ENCODE measurements around the gene PITPNC1.
"Not testable (repeated sequence)": the region's sequence is repeated elsewhere in the genome, so short reads cannot be mapped to it uniquely, and the experiment has no call there.

PITPNC1 gene

GRCh38 chr17:67461228-67461780, 84.2 kb downstream of the PITPNC1 start:
- no peak for DNase-seq (ENCODE audit: low spot score)

- DNase-seq (ENCODE audit: low spot score) = no peak
These were observed 84.8 kb downstream of the PITPNC1 start for GRCh38 chr17:67461876-67462275.

- no peak for DNase-seq (ENCODE audit: low spot score)
These were observed 89.2 kb downstream of the PITPNC1 start for GRCh38 chr17:67466251-67466796.

GRCh38 chr17:67467500-67468455, 90.7 kb downstream of the PITPNC1 start:
- DNase-seq (ENCODE audit: low spot score) = no peak

GRCh38 chr17:67469208-67469980, 92.3 kb downstream of the PITPNC1 start:
- peak; percentile 27 for DNase-seq (ENCODE audit: low spot score)

GRCh38 chr17:67470163-67470562, 93.1 kb downstream of the PITPNC1 start:
- no peak for DNase-seq (ENCODE audit: low spot score)

GRCh38 chr17:67471118-67471517, 94.0 kb downstream of the PITPNC1 start:
- no peak for DNase-seq (ENCODE audit: low spot score)

- DNase-seq (ENCODE audit: low spot score) = not testable (repeated sequence)
These were observed 95.5 kb downstream of the PITPNC1 start for GRCh38 chr17:67472606-67473005.

GRCh38 chr17:67474081-67474661, 97.1 kb downstream of the PITPNC1 start:
- DNase-seq (ENCODE audit: low spot score) = no peak

GRCh38 chr17:67475161-67475937, 98.3 kb downstream of the PITPNC1 start:
- peak; percentile 64 for DNase-seq (ENCODE audit: low spot score)

- no peak for DNase-seq (ENCODE audit: low spot score)
These were observed 99.8 kb downstream of the PITPNC1 start for GRCh38 chr17:67476787-67477335.

GRCh38 chr17:67477687-67478086, 100.6 kb downstream of the PITPNC1 start:
- DNase-seq (ENCODE audit: low spot score) = peak; percentile 42

- no peak for DNase-seq (ENCODE audit: low spot score)
These were observed 101.4 kb downstream of the PITPNC1 start for GRCh38 chr17:67478401-67479041.

- DNase-seq (ENCODE audit: low spot score) = no peak
These were observed 102.1 kb downstream of the PITPNC1 start for GRCh38 chr17:67479148-67479547.

- DNase-seq (ENCODE audit: low spot score) = not testable (repeated sequence)
These were observed 103.9 kb downstream of the PITPNC1 start for GRCh38 chr17:67480959-67481358.

GRCh38 chr17:67481808-67482207, 104.7 kb downstream of the PITPNC1 start:
- DNase-seq (ENCODE audit: low spot score) = no peak

- DNase-seq (ENCODE audit: low spot score) = no peak
These were observed 105.7 kb downstream of the PITPNC1 start for GRCh38 chr17:67482764-67483163.

GRCh38 chr17:67484261-67484660, 107.2 kb downstream of the PITPNC1 start:
- DNase-seq (ENCODE audit: low spot score) = no peak

- no peak for DNase-seq (ENCODE audit: low spot score)
These were observed 108.6 kb downstream of the PITPNC1 start for GRCh38 chr17:67485666-67486065.

- no peak for DNase-seq (ENCODE audit: low spot score)
These were observed 110.4 kb downstream of the PITPNC1 start for GRCh38 chr17:67487506-67487905.

Data from hepatic stellate cell (primary cell).